IMR-90 (cell line): Measurements from ENCODE around the gene GLRA3. TPM values are rescaled to one million over a fixed set of nuclear protein-coding genes. Genes with fewer than 3 reads are reported as not detected.

Experiments used
- ATAC-seq: fragments of 200-7000 bp; cut with Tn5 transposase; 2 replicates; pipeline ENCODE4 v1.9.1; 2020; ENCODE audit warnings: low read depth, mild to moderate bottlenecking, moderate library complexity
- BruUV-seq: library from RNA; stranded (reverse); fragments of 400-500 nt; replicated peaks from 2 replicates; lab custom pipeline; 2021; lab: Mats Ljungman, UMichigan
- CTCF ChIA-PET: fragments of 300-600 bp; formaldehyde crosslinking; extraction: SDS; loops from one replicate; lab custom pipeline; 2021; ENCODE audit warnings: antibody characterized with exemption; lab: Yijun Ruan, JAX
- POLR2A ChIA-PET: fragments of 300-600 bp; sonication (Branson Sonifier 250); formaldehyde crosslinking; loops from one replicate; lab custom pipeline; 2022; ENCODE audit warnings: antibody characterized with exemption; ENCODE audit not compliant: unreplicated experiment; lab: Charles Lee
- DNase-seq: peaks from one replicate; pipeline ENCODE4 v3.0.0; 2013
- H2AFZ ChIP-seq: replicated peaks from 2 replicates; pipeline ENCODE3; 2013; ENCODE audit warnings: low read length, mild to moderate bottlenecking; ENCODE audit not compliant: poor library complexity
- H2AK5ac ChIP-seq: 2 replicates; pipeline ENCODE4 v1.6.1; 2013; ENCODE audit warnings: low read depth, low read length, inconsistent platforms
- H2AK9ac ChIP-seq: replicated peaks from 2 replicates; pipeline ENCODE3; 2013; ENCODE audit warnings: mild to moderate bottlenecking, low read depth, low read length, moderate library complexity; ENCODE audit not compliant: poor library complexity
- H2BK120ac ChIP-seq: 2 replicates; pipeline ENCODE4 v1.6.1; 2013; ENCODE audit warnings: low read depth, low read length, inconsistent platforms
- H2BK15ac ChIP-seq: 3 replicates; pipeline ENCODE4 v1.6.1; 2013; ENCODE audit warnings: low read depth, low read length, inconsistent platforms
- H2BK20ac ChIP-seq: 2 replicates; pipeline ENCODE4 v1.6.1; 2013; ENCODE audit warnings: low read depth, mild to moderate bottlenecking, inconsistent platforms, low read length, moderate library complexity
- H2BK5ac ChIP-seq: 2 replicates; pipeline ENCODE4 v1.6.1; 2013; ENCODE audit warnings: mild to moderate bottlenecking, low read depth, low read length, inconsistent platforms; ENCODE audit not compliant: poor library complexity, severe bottlenecking
- H3K14ac ChIP-seq: replicated peaks from 2 replicates; pipeline ENCODE4 v1.6.1; 2013; ENCODE audit warnings: low read depth, low read length, inconsistent platforms
- H3K18ac ChIP-seq: 2 replicates; pipeline ENCODE4 v1.6.1; 2013; ENCODE audit warnings: low read depth, low read length, control low read depth
- H3K23ac ChIP-seq: 2 replicates; pipeline ENCODE4 v1.6.1; 2013; ENCODE audit warnings: low read depth, low read length, inconsistent platforms
- H3K27ac ChIP-seq: 2 replicates; pipeline ENCODE4 v1.5.1; 2013; ENCODE audit warnings: mild to moderate bottlenecking, control low read depth, low read length; ENCODE audit not compliant: insufficient read depth
- H3K27me3 ChIP-seq: 2 replicates; pipeline ENCODE4 v1.6.1; 2013; ENCODE audit warnings: low read length; ENCODE audit not compliant: control insufficient read depth, insufficient read depth
- H3K36me3 ChIP-seq: 2 replicates; pipeline ENCODE4 v1.6.1; 2013; ENCODE audit warnings: low read length, mixed read lengths; ENCODE audit not compliant: control insufficient read depth, insufficient read depth
- H3K4ac ChIP-seq: 2 replicates; pipeline ENCODE4 v1.6.1; 2013; ENCODE audit warnings: low read depth, low read length, inconsistent platforms
- H3K4me1 ChIP-seq: 2 replicates; pipeline ENCODE4 v1.6.1; 2013; ENCODE audit warnings: low read length, mixed read lengths; ENCODE audit not compliant: control insufficient read depth, insufficient read depth
- H3K4me2 ChIP-seq: 2 replicates; pipeline ENCODE4 v1.6.1; 2013; ENCODE audit warnings: low read depth, mild to moderate bottlenecking, control low read depth, low read length, moderate library complexity
- H3K4me3 ChIP-seq: 2 replicates; pipeline ENCODE4 v1.5.1; 2013; ENCODE audit warnings: low read depth, mild to moderate bottlenecking, control low read depth, low read length, moderate library complexity; ENCODE audit not compliant: insufficient read depth
- H3K56ac ChIP-seq: 2 replicates; pipeline ENCODE4 v1.6.1; 2013; ENCODE audit warnings: low read length, inconsistent platforms; ENCODE audit not compliant: insufficient read depth; ENCODE audit errors: extremely low read depth
- H3K79me1 ChIP-seq, 2 experiments: 2 replicates each; pipeline ENCODE4 v1.6.1; 2013; ENCODE audit warnings: low read length in 2 of 2, inconsistent platforms in 1 of 2, low read depth in 1 of 2
- H3K9ac ChIP-seq: 2 replicates; pipeline ENCODE4 v1.6.1; 2013; ENCODE audit warnings: low read depth, low read length, control low read depth
- H3K9me1 ChIP-seq: 2 replicates; pipeline ENCODE4 v1.6.1; 2013; ENCODE audit warnings: low read length, inconsistent platforms; ENCODE audit not compliant: insufficient read depth
- H3K9me3 ChIP-seq: 2 replicates; pipeline ENCODE4 v1.6.1; 2013; ENCODE audit warnings: low read length; ENCODE audit not compliant: control insufficient read depth, insufficient read depth
- H4K20me1 ChIP-seq: 2 replicates; pipeline ENCODE4 v1.6.1; 2013; ENCODE audit warnings: low read length, inconsistent platforms; ENCODE audit not compliant: insufficient read depth
- H4K5ac ChIP-seq: 2 replicates; pipeline ENCODE4 v1.6.1; 2013; ENCODE audit warnings: mild to moderate bottlenecking, low read depth, low read length, control low read depth
- H4K8ac ChIP-seq, 2 experiments: 2 replicates each; pipeline ENCODE4 v1.6.1; 2013; ENCODE audit warnings: low read depth in 2 of 2, low read length in 2 of 2, control low read depth in 1 of 2, inconsistent platforms in 1 of 2
- H4K91ac ChIP-seq: 2 replicates; pipeline ENCODE4 v1.6.1; 2013; ENCODE audit warnings: low read depth, low read length, inconsistent platforms; ENCODE audit not compliant: insufficient read depth
- BHLHE40 ChIP-seq: fragments of 150-350 bp; IDR thresholded peaks from 2 replicates; pipeline ENCODE4 v1.6.1; 2016; ENCODE audit warnings: mild to moderate bottlenecking, low read depth, low read length
- CHD1 ChIP-seq: IDR thresholded peaks from 2 replicates; pipeline ENCODE4 v1.6.1; 2012; ENCODE audit warnings: low read depth, low read length, improper control_type of control experiment
- ELK1 ChIP-seq: fragments of 150-350 bp; IDR thresholded peaks from 2 replicates; pipeline ENCODE4 v1.6.1; 2016; ENCODE audit warnings: low read depth, mild to moderate bottlenecking, low read length, moderate library complexity, borderline replicate concordance
- NFE2L2 ChIP-seq: fragments of 150-350 bp; IDR thresholded peaks from 2 replicates; pipeline ENCODE4 v1.6.1; 2016; ENCODE audit warnings: low read depth, mild to moderate bottlenecking, low read length
- RAD21 ChIP-seq: IDR thresholded peaks from 2 replicates; pipeline ENCODE4 v1.6.1; 2012; ENCODE audit warnings: low read length, improper control_type of control experiment
- RCOR1 ChIP-seq: IDR thresholded peaks from 2 replicates; pipeline ENCODE4 v1.6.1; 2012; ENCODE audit warnings: mild to moderate bottlenecking, low read length, improper control_type of control experiment; ENCODE audit not compliant: insufficient replicate concordance
- WGBS, 2 experiments: methylation state at CpG; one replicate each; pipeline versions ENCODE4 v1.1.5 to v1.1.7; 2013; ENCODE audit warnings: missing lambda C conversion rate in 2 of 2; ENCODE audit not compliant: insufficient read length in 1 of 2; ENCODE audit errors: extremely low coverage in 2 of 2; 5-methylcytosine and 5-hydroxymethylcytosine counted together
- dilution Hi-C: fragments of 300-500 bp; cut with HindIII; formaldehyde crosslinking; loops from one replicate; pipeline ENCODE4 v1.14.3; 2018; ENCODE audit warnings: low sequenced_read_pairs; ENCODE audit not compliant: unreplicated experiment
- in situ Hi-C: fragments of 300-500 bp; cut with MboI; formaldehyde crosslinking; loops from 3 replicates; pipeline ENCODE4 v1.14.3; 2019; ENCODE audit warnings: low sequenced_read_pairs, inconsistent platforms, mixed read lengths
- intact Hi-C: fragments of 100-400 bp; cut with micrococcal nuclease; formaldehyde crosslinking; loops from 2 replicates; pipeline ENCODE4 v1.10.0; 2022
- polyA plus RNA-seq, 3 experiments: library from polyadenylated mRNA; depleted of rRNA; stranded (reverse); fragments of >200 nt; gene quantifications; 2 replicates each; pipeline ENCODE4 v1.2.3, GENCODE V29; 2012; ENCODE audit warnings: low replicate concordance in 1 of 3
- total RNA-seq: library from RNA; depleted of rRNA; stranded (reverse); fragments of >200 nt; gene quantifications from 2 replicates; pipeline ENCODE4 v1.2.3, GENCODE V29; 2012

Gene GLRA3
- total and polyA plus RNA-seq, 2 of the 4 experiments (the other 2 are of a cell fraction): not detected

GRCh38 chr4:174672276-174672675, 156.8 kb downstream of the GLRA3 start:
- BruUV-seq: no TSS peak
- Histone ChIP-seq H4K91ac (no peak overlapping the region), H3K18ac (no peak overlapping the region), H2AK9ac (no peak overlapping the region), H3K4me2 (no peak overlapping the region), H3K27me3 (no peaks in the 10 kb centered on the region), H3K9ac (no peak overlapping the region), H3K9me1 (no peaks in the 10 kb centered on the region), H3K9me3 (peaks cover 2% of the 10 kb centered on the region; the same call in 1 of the 2 replicates), H2BK120ac (no peak overlapping the region), H3K14ac (no peak overlapping the region), H3K23ac (no peak overlapping the region), H3K36me3 (no peaks in the 10 kb centered on the region), H4K20me1 (no peaks in the 10 kb centered on the region), H2AK5ac (no peak overlapping the region), H2BK5ac (no peak overlapping the region), H3K27ac (no peak overlapping the region), H3K4me3 (no peak overlapping the region), H2AFZ (no peak overlapping the region), H3K4me1 (no peaks in the 10 kb centered on the region), H2BK15ac (no peak overlapping the region), H2BK20ac (no peak overlapping the region), H3K4ac (no peak overlapping the region), H3K56ac (no peak overlapping the region), H4K8ac (no peak overlapping the region), H3K79me1 (no peaks in the 10 kb centered on the region), H4K5ac (no peak overlapping the region)
- CTCF ChIA-PET: no interaction called here
- no CpG with 5 or more reads among the region's 4 CpGs for whole genome bisulfite sequencing, 2 experiments
- ATAC-seq (no peak), DNase-seq (no peak)
- TF ChIP-seq ELK1 (no peak), BHLHE40 (no peak), RAD21 (no peak), CHD1 (no peak), NFE2L2 (no peak), RCOR1 (no peak)
- in situ Hi-C loops: no loop called here
- intact Hi-C loops: no loop called here
- dilution Hi-C loops: no loop called here
- POLR2A ChIA-PET: no interaction called here
